Natural killer cell (primary cell): ENCODE results near the gene ROBO3. TPM values are rescaled to one million over a fixed set of nuclear protein-coding genes. Genes with fewer than 3 reads are reported as not detected.
A peak's percentile ranks its signal among the peaks of the same experiment; 100 is the strongest.

Experiments used
- ATAC-seq, 3 donors: fragments of 150-1000 bp in 2 of 3; fragments of 200-7000 bp in 1 of 3; cut with Tn5 transposase; 1 replicate in 1 of 3; 2 replicates in 2 of 3; pipeline ENCODE4 v1.10.0; 2021; ENCODE audit warnings: mild to moderate bottlenecking in 2 of 3, moderate library complexity in 2 of 3
- DNase-seq, 2 donors: peaks; one replicate each; pipeline versions ENCODE4 v3.0.0 to v3.0.0-alpha.2; 2013 to 2021; ENCODE audit warnings: mixed read lengths in 1 of 2
- H3K27ac ChIP-seq: one replicate; pipeline ENCODE4 v1.5.1; 2013; ENCODE audit warnings: mild to moderate bottlenecking, low read length
- H3K27me3 ChIP-seq: one replicate; pipeline ENCODE4 v1.6.1; 2013; ENCODE audit warnings: low read length; ENCODE audit not compliant: control insufficient read depth, insufficient read depth
- H3K36me3 ChIP-seq: one replicate; pipeline ENCODE4 v1.6.1; 2013; ENCODE audit warnings: low read length; ENCODE audit not compliant: control insufficient read depth, insufficient read depth
- H3K4me1 ChIP-seq: one replicate; pipeline ENCODE4 v1.6.1; 2013; ENCODE audit warnings: low read length; ENCODE audit not compliant: control insufficient read depth, insufficient read depth
- H3K4me3 ChIP-seq: one replicate; pipeline ENCODE4 v1.5.1; 2013; ENCODE audit warnings: low read length
- H3K9me3 ChIP-seq: one replicate; pipeline ENCODE4 v1.6.1; 2013; ENCODE audit warnings: low read length; ENCODE audit not compliant: control insufficient read depth, insufficient read depth
- H3K27ac Mint-ChIP-seq, 2 donors: one replicate each; pipeline ENCODE4 v1.8.0; 2022; ENCODE audit warnings: mild to moderate bottlenecking in 2 of 2, mixed read lengths in 2 of 2, moderate library complexity in 1 of 2
- H3K27me3 Mint-ChIP-seq, 2 donors: one replicate each; pipeline ENCODE4 v1.8.0; 2022; ENCODE audit warnings: low read depth in 2 of 2, mixed read lengths in 2 of 2
- H3K36me3 Mint-ChIP-seq: one replicate; pipeline ENCODE4 v1.8.0; 2022; ENCODE audit warnings: mixed read lengths
- H3K4me1 Mint-ChIP-seq, 2 donors: one replicate each; pipeline ENCODE4 v1.8.0; 2022; ENCODE audit warnings: mixed read lengths in 2 of 2
- H3K4me3 Mint-ChIP-seq: one replicate; pipeline ENCODE4 v1.8.0; 2022; ENCODE audit warnings: mild to moderate bottlenecking, moderate library complexity, mixed read lengths
- H3K9me3 Mint-ChIP-seq, 2 donors: one replicate each; pipeline ENCODE4 v1.8.0; 2022; ENCODE audit warnings: mixed read lengths in 2 of 2
- CTCF ChIP-seq: fragments of 200-600 bp; IDR thresholded peaks from one replicate; pipeline ENCODE4 v1.8.0; 2022; ENCODE audit warnings: antibody characterized with exemption
- WGBS: methylation state at CpG from one replicate; pipeline ENCODE4 v1.1.7; 2013; ENCODE audit warnings: missing lambda C conversion rate; ENCODE audit not compliant: insufficient coverage; 5-methylcytosine and 5-hydroxymethylcytosine counted together
- intact Hi-C: fragments of 100-400 bp; cut with micrococcal nuclease; formaldehyde crosslinking; loops from one replicate; pipeline ENCODE4 v1.14.2; 2022
- total RNA-seq, 4 donors: library from RNA; stranded (reverse); fragments of 120-200 nt in 1 of 4; gene quantifications; one replicate each; pipeline versions ENCODE4 v1.2.3 to v1.2.4, GENCODE V29; 2013 to 2022

The ROBO3 gene
- total RNA-seq, 3 donors from 2014 or later (not counting 1 experiment from before 2014, with no cell fraction given), result 16.9 to 23.8 (median 22.7) TPM

DNA sequence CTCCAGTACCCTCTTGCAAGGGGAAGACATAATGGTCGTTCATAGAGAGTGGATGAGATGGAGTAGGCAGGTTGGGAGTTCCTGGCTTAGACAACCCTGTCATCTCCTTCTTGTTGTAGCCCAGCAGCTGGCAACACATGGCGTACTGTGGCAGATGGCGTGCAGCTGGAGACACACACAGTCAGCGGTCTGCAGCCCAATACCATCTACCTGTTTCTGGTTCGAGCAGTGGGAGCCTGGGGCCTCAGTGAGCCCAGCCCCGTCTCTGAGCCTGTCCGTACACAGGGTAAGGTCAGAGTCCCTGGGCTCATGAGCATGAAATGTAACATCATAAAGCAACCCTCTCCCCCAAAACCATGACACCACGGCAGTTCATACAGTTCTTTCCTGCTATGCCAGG, 8.7 kb downstream of the ROBO3 start:
- peaks cover 45 to 48% of the 10 kb centered on the region in 2 donors for H3K27me3 Mint-ChIP-seq
- 90% methylated on average over 8 of the region's 8 CpGs for WGBS
- H3K4me1 ChIP-seq, result peaks cover 25% of the 10 kb centered on the region
- intact Hi-C loops, result no loop called here
- no peak for TF ChIP-seq CTCF
- H3K4me3 ChIP-seq, result no peak overlapping the region
- no peaks in the 10 kb centered on the region for H3K36me3 ChIP-seq
- H3K27ac Mint-ChIP-seq, result no peak overlapping the region
- DNase-seq, result no peak
- no peak for ATAC-seq
- H3K9me3 Mint-ChIP-seq, result no peaks in the 10 kb centered on the region
- no peaks in the 10 kb centered on the region for H3K36me3 Mint-ChIP-seq
- H3K9me3 ChIP-seq, result no peaks in the 10 kb centered on the region
- H3K4me3 Mint-ChIP-seq, result peak overlapping the region; percentile 58
- H3K4me1 Mint-ChIP-seq, result peaks cover 16 to 47% of the 10 kb centered on the region in 2 donors
- H3K27ac ChIP-seq, result no peak overlapping the region
- peaks cover 20% of the 10 kb centered on the region for H3K27me3 ChIP-seq

DNA sequence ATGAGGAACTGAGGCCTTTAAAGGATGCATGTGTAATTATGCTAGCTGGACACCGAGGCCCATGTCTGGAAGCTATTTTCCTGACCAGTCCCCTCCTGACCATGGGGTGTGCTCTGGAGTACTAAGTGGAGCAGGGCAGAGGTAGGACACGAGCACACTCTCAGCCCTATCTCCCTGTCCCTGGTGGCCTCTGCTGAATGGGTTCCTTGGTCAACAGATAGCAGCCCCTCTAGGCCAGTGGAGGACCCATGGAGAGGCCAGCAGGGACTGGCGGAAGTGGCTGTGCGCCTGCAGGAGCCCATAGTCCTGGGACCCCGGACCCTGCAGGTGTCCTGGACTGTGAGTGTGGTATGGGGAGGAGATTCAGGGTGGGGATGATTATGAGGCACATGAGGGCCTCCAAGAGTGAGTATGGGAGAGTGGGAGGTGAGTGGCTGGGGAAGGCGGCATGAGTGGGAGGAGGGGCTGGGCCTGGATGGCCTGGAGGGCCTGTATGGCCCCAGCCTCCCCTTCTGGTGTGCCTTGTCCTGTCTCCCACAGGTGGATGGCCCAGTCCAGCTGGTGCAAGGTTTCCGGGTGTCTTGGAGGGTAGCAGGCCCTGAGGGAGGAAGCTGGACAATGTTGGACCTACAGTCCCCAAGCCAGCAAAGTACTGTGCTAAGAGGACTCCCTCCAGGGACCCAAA, 9.5 kb downstream of the ROBO3 start:
- peaks cover 12% of the 10 kb centered on the region for H3K27me3 ChIP-seq

DNA sequence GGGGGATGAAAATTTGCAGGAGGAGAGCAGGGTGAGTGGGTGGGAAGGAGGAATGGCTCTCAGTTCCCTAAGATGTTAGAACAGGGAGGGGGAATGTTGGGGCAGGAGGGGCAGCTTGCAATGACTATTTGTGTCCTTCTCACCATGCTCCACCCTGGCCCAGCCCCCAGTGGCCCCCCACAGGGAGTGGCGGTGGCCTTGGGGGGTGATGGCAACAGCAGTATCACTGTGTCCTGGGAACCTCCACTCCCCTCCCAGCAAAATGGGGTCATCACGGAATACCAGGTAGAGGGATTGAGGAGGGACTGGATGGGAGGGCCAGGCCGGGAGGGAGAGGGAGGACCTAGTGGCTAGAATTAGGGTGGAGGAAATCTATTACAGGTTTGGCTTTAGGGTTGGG, 10.2 kb downstream of the ROBO3 start:
- H3K4me3 ChIP-seq, result no peak overlapping the region
- Mint-ChIP-seq H3K4me3 (peak overlapping the region; percentile 90), H3K27ac (peak overlapping the region in 1 of 2 donors; percentile 63), H3K4me1 (peaks cover 16 to 53% of the 10 kb centered on the region in 2 donors), H3K27me3 (peaks cover 30 to 35% of the 10 kb centered on the region in 2 donors), H3K36me3 (no peaks in the 10 kb centered on the region), H3K9me3 (no peaks in the 10 kb centered on the region)
- H3K27me3 ChIP-seq, result peaks cover 7% of the 10 kb centered on the region
- no peak for DNase-seq
- peaks cover 19% of the 10 kb centered on the region for H3K4me1 ChIP-seq
- intact Hi-C loops, result loop anchor here (5.0 kb wide), 1 partner anchor 77 kb away; the partner anchor contains the start of gene CCDC15
- H3K27ac ChIP-seq, result no peak overlapping the region
- ATAC-seq, result no peak
- no peaks in the 10 kb centered on the region for H3K9me3 ChIP-seq
- TF ChIP-seq CTCF, result no peak
- H3K36me3 ChIP-seq, result no peaks in the 10 kb centered on the region
- WGBS, result 78% methylated on average over 3 of the region's 3 CpGs

More for the DNA sequence above, 9.5 kb downstream of the ROBO3 start:
- Histone ChIP-seq H3K27ac (no peak overlapping the region), H3K9me3 (no peaks in the 10 kb centered on the region), H3K36me3 (no peaks in the 10 kb centered on the region), H3K4me3 (no peak overlapping the region), H3K4me1 (peaks cover 19% of the 10 kb centered on the region)
- no peak for DNase-seq
- TF ChIP-seq CTCF, result no peak
- peaks cover 16 to 46% of the 10 kb centered on the region in 2 donors for H3K4me1 Mint-ChIP-seq
- ATAC-seq, result no peak
- WGBS, result 92% methylated on average over 7 of the region's 7 CpGs
- peak overlapping the region; percentile 73 for H3K4me3 Mint-ChIP-seq
- no peaks in the 10 kb centered on the region for H3K36me3 Mint-ChIP-seq
- peaks cover 37 to 42% of the 10 kb centered on the region in 2 donors for H3K27me3 Mint-ChIP-seq
- H3K27ac Mint-ChIP-seq, result peak overlapping the region in 1 of 2 donors; percentile 63
- intact Hi-C loops, result loop anchor here (5.0 kb wide), 1 partner anchor 78 kb away; the partner anchor contains the start of gene CCDC15
- H3K9me3 Mint-ChIP-seq, result no peaks in the 10 kb centered on the region
